MCF 10A (cell line): Measurements from ENCODE around the gene ODAD4. TPM values are rescaled to one million over a fixed set of nuclear protein-coding genes. Genes with fewer than 3 reads are reported as not detected.

Source experiments
- BruUV-seq: library from RNA; stranded (reverse); fragments of 400-500 nt; replicated peaks from 2 replicates; lab custom pipeline; 2021; lab: Mats Ljungman, UMichigan
- CTCF ChIA-PET: fragments of 300-600 bp; sonication (Branson Sonifier 250); formaldehyde crosslinking; extraction: SDS; loops from one replicate; lab custom pipeline; 2021; ENCODE audit warnings: antibody characterized with exemption, inconsistent platforms; lab: Yijun Ruan, JAX
- POLR2A ChIA-PET: fragments of 300-600, 350-650 bp; sonication (Branson Sonifier 250); formaldehyde crosslinking; extraction: SDS; loops from one replicate; lab custom pipeline; 2020; ENCODE audit warnings: antibody characterized with exemption, inconsistent platforms; lab: Yijun Ruan, JAX
- DNase-seq: peaks from one replicate; pipeline ENCODE4 v3.0.0-alpha.2; 2018; ENCODE audit not compliant: unreplicated experiment
- H3K27ac Mint-ChIP-seq: one replicate; pipeline ENCODE4 v1.8.0; 2022; ENCODE audit warnings: mild to moderate bottlenecking, low read depth, mixed read lengths; ENCODE audit not compliant: unreplicated experiment
- H3K27me3 Mint-ChIP-seq: one replicate; pipeline ENCODE4 v1.8.0; 2022; ENCODE audit warnings: mixed read lengths; ENCODE audit not compliant: insufficient read depth, unreplicated experiment
- H3K36me3 Mint-ChIP-seq: one replicate; pipeline ENCODE4 v1.8.0; 2022; ENCODE audit warnings: mild to moderate bottlenecking, moderate library complexity, mixed read lengths; ENCODE audit not compliant: insufficient read depth, unreplicated experiment
- H3K4me1 Mint-ChIP-seq: one replicate; pipeline ENCODE4 v1.8.0; 2022; ENCODE audit warnings: mixed read lengths; ENCODE audit not compliant: insufficient read depth, unreplicated experiment
- H3K4me3 Mint-ChIP-seq: one replicate; pipeline ENCODE4 v1.8.0; 2022; ENCODE audit warnings: mild to moderate bottlenecking, moderate library complexity, mixed read lengths; ENCODE audit not compliant: unreplicated experiment
- H3K9me3 Mint-ChIP-seq: one replicate; pipeline ENCODE4 v1.8.0; 2022; ENCODE audit warnings: mixed read lengths; ENCODE audit not compliant: unreplicated experiment
- intact Hi-C: fragments of 100-400 bp; cut with micrococcal nuclease; formaldehyde crosslinking; loops from 2 replicates; pipeline ENCODE4 v1.14.1; 2022
- total RNA-seq: library from RNA; stranded (reverse); gene quantifications from 2 replicates; pipeline ENCODE4 v1.2.3, GENCODE V29; 2022
- TF ChIP-seq, protein P1 (sequence below): fragments of 200-600 bp; IDR thresholded peaks from one replicate; pipeline ENCODE4 v1.8.0; 2022; ENCODE audit warnings: antibody characterized with exemption, mild to moderate bottlenecking; ENCODE audit not compliant: unreplicated experiment

ODAD4 gene
- total RNA-seq, 1 experiment from 2014 or later, result 0.96 TPM

DNA sequence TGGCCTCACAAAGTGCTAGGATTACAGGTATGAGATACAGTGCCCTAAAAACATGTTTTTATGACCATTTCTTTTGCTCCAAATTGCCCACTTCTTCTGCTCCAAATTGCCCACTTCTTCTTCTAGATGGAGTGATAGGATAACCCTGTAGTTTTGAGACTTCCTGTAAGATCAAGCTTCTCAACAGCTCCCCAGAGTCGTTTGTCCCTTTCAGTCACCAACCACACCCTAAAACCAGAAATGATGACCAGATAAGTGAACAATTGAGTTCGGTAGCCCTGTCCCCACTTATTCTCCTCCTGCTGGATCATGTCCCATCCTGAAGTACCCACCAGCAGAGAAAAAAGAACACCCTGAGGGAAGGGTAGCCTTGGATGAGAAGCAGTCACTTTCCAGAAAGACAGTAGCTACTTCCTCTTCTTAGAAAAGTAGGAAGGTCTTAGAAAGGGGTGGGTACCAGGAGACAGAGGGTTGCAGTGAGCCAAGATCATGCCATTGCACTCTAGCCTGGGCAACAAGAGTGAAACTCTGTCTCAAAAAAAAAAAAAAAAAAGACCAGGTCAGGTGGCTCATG, 2.5 kb downstream of the ODAD4 start:
- ChIA-PET POLR2A (interaction anchor here (0.6 kb wide), 2 partner anchors 160 to 244 kb away, joined by 3 read pairs; partner anchors contain the start of gene EIF1), CTCF (no interaction called here)
- intact Hi-C loops, result no loop called here
- Mint-ChIP-seq H3K9me3 (no peaks in the 10 kb centered on the region), H3K4me1 (peaks cover 17% of the 10 kb centered on the region), H3K27ac (no peak overlapping the region), H3K4me3 (no peak overlapping the region), H3K36me3 (no peaks in the 10 kb centered on the region), H3K27me3 (no peaks in the 10 kb centered on the region)
- no peak for DNase-seq
- TF ChIP-seq, protein P1, sequence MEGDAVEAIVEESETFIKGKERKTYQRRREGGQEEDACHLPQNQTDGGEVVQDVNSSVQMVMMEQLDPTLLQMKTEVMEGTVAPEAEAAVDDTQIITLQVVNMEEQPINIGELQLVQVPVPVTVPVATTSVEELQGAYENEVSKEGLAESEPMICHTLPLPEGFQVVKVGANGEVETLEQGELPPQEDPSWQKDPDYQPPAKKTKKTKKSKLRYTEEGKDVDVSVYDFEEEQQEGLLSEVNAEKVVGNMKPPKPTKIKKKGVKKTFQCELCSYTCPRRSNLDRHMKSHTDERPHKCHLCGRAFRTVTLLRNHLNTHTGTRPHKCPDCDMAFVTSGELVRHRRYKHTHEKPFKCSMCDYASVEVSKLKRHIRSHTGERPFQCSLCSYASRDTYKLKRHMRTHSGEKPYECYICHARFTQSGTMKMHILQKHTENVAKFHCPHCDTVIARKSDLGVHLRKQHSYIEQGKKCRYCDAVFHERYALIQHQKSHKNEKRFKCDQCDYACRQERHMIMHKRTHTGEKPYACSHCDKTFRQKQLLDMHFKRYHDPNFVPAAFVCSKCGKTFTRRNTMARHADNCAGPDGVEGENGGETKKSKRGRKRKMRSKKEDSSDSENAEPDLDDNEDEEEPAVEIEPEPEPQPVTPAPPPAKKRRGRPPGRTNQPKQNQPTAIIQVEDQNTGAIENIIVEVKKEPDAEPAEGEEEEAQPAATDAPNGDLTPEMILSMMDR, result no peak
- TSS peak; percentile 33 for BruUV-seq

DNA sequence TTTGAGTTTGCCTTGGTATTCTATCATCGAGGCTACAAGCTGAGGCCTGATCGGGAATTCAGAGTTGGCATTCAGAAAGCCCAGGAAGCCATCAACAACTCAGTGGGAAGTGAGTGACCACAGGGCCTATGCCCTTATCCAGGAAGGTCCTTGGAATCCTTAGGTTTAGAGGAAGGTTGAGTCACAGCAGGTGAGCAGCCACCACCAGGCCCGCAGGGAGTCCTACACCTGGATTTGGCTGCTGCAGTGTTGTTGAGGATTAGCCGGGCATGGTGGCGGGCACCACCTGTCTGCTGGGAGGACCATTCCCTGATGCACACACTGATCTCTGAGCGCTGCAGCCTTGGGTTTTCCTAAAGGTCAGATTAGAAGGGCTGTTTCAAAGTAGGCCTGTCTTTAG, 5.2 kb downstream of the ODAD4 start:
- DNase-seq, result no peak
- intact Hi-C loops, result no loop called here
- POLR2A ChIA-PET, result interaction anchor here (0.9 kb wide), 1 partner anchor 31 kb away, joined by 3 read pairs; no protein-coding TSS in a partner anchor
- Mint-ChIP-seq H3K27me3 (peaks cover 12% of the 10 kb centered on the region), H3K27ac (no peak overlapping the region), H3K36me3 (no peaks in the 10 kb centered on the region), H3K4me1 (no peaks in the 10 kb centered on the region), H3K9me3 (no peaks in the 10 kb centered on the region), H3K4me3 (no peak overlapping the region)
- no TSS peak for BruUV-seq
- TF ChIP-seq, protein P1, result no peak
- CTCF ChIA-PET, result interaction anchor here (0.7 to 1.5 kb wide), 3 partner anchors 9 to 30 kb away, joined by 3 to 7 read pairs (median 4); no protein-coding TSS in a partner anchor

DNA sequence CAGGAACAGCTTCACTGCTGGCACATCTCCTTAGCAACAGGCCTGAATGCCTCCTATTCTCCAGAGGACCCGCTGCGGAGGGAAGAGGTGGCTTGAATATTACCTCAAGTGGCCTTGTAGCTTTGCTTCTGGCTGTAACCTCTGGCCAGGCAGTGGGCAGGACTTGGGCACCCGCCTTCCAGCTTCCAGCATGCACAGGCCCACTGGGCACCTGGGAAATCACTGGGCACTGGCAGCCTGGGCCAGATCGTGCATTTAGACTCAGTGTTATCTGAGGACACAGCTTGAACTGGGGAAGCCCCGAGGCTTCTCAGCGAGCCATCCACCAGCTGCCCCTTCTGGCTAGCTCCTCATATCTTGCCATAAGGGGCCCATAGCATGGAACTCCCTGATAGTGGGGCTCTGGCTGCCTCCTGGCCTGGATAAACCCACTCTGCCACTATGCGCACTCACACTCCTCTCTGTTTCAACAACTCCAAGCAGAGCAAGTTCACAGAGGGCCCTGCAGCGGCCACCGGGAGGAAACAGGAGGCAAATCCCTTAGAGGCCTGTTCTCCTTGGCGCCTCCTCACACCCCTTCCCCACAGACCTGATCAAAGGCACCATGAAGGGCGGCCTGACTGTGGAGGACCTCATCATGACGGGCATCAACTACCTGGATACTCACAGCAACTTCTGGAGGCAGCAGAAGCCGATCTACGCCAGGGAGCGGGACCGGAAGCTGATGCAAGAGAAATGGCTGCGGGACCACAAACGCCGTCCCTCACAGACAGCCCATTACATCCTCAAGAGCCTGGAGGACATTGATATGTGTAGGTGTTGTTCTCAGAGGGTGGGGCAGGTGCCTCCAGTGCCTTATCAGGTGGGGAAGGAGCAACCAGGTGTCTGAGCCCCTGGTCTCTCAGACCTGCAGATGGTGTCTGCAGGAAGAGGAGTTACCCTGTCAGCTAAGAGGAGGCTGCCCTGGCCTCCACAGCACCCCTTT, 7.8 kb downstream of the ODAD4 start:
- Mint-ChIP-seq H3K9me3 (no peaks in the 10 kb centered on the region), H3K36me3 (no peaks in the 10 kb centered on the region), H3K27me3 (peaks cover 12% of the 10 kb centered on the region), H3K27ac (no peak overlapping the region), H3K4me3 (no peak overlapping the region), H3K4me1 (no peaks in the 10 kb centered on the region)
- CTCF ChIA-PET, result interaction anchor here (0.6 to 2.0 kb wide), 2 partner anchors 10 to 24 kb away, joined by 3 to 6 read pairs; no protein-coding TSS in a partner anchor
- no peak for DNase-seq
- TF ChIP-seq, protein P1, result no peak
- intact Hi-C loops, result no loop called here
- BruUV-seq, result no TSS peak
- POLR2A ChIA-PET, result interaction anchor here (0.9 to 1.5 kb wide), 3 partner anchors 8 to 79 kb away, joined by 3 to 4 read pairs (median 3); partner anchors contain the start of genes DNAJC7 and ODAD4
